Jurkat, Clone E6-1 (cell line): ENCODE results near the gene BCL2L2.
A peak's percentile ranks its signal among the peaks of the same experiment; 100 is the strongest.
"Not testable (repeated sequence)": the region's sequence is repeated elsewhere in the genome, so short reads cannot be mapped to it uniquely, and the experiment has no call there.

Experiments used
- DNase-seq: peaks from one replicate; pipeline ENCODE4 v3.0.0-alpha.2; 2011; ENCODE audit warnings: low read depth, low spot score
- H3K4me3 ChIP-seq: 2 replicates; pipeline ENCODE4 v1.5.1; 2011; ENCODE audit warnings: mild to moderate bottlenecking, low read length, control low read depth, moderate library complexity

The BCL2L2 gene

GRCh38 chr14:23321572-23322547 is 15.2 kb downstream of the BCL2L2 start:
- peak overlapping the region; percentile 85 for H3K4me3 ChIP-seq
- no peak for DNase-seq

DNA sequence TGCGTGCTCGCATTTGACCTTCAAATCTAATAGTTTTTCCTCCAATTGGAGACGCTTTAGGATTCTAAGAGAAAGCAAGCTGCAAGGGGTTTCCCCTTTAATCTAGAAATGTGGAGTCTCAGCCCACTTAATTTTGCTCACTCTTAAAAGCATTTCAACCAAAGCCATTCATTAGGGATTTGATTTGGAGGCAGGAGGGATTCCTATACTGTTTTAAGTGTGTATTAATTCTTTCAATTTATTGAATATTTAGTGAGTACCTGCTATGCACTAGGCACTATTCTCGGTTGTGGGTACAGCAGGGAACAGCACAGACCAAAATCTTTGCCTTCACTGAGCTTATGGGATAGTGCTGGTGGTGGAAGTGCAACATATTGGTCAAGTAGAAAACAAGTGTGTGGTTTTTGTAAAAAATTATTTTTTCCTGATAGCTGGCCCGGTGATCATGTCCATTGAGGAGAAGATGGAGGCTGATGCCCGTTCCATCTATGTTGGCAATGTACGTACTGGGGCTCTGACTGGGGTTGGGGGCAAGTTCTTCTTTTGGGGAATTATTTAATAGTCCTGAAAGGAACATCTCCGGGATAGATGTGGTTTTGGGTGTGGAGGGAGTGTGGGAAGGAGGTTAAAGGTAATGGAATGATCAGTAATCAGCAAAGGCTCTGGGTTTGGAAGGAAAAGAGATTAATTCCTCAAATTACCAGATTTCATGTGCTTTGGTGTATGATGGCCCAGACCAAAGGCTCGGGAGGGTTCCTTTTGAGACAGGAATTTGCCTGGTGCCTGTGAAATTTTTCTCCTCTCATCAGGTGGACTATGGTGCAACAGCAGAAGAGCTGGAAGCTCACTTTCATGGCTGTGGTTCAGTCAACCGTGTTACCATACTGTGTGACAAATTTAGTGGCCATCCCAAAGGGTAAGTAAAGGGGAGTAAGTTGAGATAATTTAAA is 16.2 kb downstream of the BCL2L2 start:
- H3K4me3 ChIP-seq = peak overlapping the region; percentile 85
- no peak for DNase-seq

DNA sequence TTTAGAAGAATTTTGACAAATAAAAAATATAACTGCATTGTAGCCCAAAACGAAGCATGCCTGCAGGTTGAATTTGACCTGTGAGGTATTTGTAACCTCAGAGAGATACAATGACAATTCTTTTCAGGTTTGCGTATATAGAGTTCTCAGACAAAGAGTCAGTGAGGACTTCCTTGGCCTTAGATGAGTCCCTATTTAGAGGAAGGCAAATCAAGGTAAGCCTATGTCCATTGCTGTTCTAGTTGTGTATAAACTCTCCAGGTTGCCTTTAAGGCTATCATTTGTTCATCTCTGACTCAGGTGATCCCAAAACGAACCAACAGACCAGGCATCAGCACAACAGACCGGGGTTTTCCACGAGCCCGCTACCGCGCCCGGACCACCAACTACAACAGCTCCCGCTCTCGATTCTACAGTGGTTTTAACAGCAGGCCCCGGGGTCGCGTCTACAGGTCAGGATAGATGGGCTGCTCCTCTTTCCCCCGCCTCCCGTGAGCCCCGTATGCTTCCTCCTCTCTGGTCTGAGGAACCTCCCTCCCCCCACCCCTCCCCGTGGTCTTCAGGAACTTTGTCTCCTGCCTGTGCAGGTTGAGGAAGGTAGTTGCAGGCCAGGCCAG is 17.3 kb downstream of the BCL2L2 start:
- no peak overlapping the region for H3K4me3 ChIP-seq
- DNase-seq = no peak

DNA sequence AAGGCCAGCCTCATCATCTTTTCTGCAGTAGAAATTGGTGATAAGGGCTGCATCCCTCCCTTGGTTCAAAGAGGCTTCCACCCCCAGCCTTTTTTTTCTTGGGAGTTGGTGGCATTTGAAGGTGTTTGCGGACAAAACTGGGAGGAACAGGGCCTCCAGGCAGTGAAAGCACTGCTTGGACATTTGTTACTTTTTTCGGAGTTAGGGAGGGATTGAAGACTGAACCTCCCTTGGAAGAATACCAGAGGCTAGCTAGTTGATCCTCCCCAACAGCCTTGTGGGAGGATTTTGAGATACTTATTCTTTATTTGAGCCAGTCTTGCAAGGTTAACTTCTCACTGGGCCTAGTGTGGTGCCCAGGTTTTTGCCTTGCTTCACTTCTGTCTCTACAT is 17.8 kb downstream of the BCL2L2 start:
- no peak overlapping the region for H3K4me3 ChIP-seq
- no peak for DNase-seq

- H3K4me3 ChIP-seq = no peak overlapping the region
- no peak for DNase-seq
Measured at GRCh38 chr14:23324993-23325392, 18.4 kb downstream of the BCL2L2 start.

- not testable (repeated sequence) for H3K4me3 ChIP-seq, DNase-seq
Measured at GRCh38 chr14:23325746-23326145, 19.1 kb downstream of the BCL2L2 start.

DNA sequence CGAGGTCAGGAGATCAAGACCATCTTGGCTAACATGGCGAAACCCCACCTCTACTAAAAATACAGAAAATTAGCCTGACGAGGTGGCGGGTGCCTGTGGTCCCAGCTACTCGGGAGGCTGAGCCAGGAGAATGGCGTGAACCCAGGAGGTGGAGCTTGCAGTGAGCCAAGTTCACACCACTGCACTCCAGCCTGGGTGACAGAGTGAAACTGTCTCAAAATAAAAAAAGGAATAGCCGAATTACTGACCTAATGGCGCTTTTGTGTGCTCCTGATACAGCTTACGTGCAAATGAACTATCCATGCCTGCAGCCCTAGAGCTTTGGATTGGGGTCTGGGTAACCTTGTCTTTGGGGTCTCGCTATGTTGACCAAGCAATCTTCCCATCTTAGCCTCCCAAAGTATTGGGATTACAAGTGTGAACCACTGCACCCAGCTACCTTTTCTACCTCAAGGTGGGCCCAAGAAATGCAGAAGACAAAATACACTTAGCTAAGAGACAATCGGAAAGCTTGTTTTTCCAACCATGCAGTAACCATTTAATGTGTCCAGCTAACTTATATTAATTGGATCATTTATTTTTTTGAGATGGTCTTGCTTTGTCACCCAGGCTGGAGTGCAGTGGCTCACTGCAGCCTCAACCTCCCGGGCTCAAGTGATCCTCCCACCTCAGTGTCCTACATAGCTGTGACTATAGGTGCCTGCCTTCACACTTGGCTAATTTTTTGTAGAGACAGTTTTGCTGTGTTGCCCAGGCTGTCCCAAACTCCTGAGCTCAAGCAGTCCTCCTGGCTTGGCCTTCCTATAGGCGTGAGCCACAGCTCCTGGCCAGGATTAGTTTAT is 20.1 kb downstream of the BCL2L2 start:
- DNase-seq = no peak
- H3K4me3 ChIP-seq = no peak overlapping the region

GRCh38 chr14:23327947-23328744 is 21.5 kb downstream of the BCL2L2 start:
- DNase-seq = peak; percentile 72
- H3K4me3 ChIP-seq = no peak overlapping the region

- H3K4me3 ChIP-seq = no peak overlapping the region
- no peak for DNase-seq
Measured at GRCh38 chr14:23335623-23336022, 29.0 kb downstream of the BCL2L2 start.

- no peak for DNase-seq
- H3K4me3 ChIP-seq = no peak overlapping the region
Measured at GRCh38 chr14:23339506-23340268, 33.1 kb downstream of the BCL2L2 start.

DNA sequence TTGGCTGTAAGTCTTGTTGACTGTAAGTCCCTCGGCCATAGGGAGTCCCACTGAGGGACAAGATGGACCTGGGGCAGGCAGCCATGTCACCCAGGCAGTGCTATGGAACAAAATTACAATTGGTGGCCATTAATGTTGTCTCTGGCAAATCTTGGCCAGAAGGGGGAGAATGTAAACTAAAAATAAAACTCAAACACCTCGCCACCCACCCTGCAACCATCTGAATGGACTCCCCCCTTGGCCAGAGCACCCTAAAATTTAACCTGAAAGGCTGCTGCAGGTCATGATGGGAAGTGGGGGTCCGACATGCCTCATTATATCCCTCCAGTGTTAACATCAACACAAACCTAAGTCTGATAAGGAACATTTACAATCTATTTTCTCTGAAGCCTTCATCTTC is 37.8 kb downstream of the BCL2L2 start:
- no peak for DNase-seq

GRCh38 chr14:23345987-23346692 is 39.5 kb downstream of the BCL2L2 start:
- no peak overlapping the region for H3K4me3 ChIP-seq
- DNase-seq = no peak

More for the DNA sequence above, 37.8 kb downstream of the BCL2L2 start:
- H3K4me3 ChIP-seq = no peak overlapping the region

GRCh38 chr14:23346693-23347405 is 40.2 kb downstream of the BCL2L2 start:
- DNase-seq = no peak
- H3K4me3 ChIP-seq = no peak overlapping the region

DNA sequence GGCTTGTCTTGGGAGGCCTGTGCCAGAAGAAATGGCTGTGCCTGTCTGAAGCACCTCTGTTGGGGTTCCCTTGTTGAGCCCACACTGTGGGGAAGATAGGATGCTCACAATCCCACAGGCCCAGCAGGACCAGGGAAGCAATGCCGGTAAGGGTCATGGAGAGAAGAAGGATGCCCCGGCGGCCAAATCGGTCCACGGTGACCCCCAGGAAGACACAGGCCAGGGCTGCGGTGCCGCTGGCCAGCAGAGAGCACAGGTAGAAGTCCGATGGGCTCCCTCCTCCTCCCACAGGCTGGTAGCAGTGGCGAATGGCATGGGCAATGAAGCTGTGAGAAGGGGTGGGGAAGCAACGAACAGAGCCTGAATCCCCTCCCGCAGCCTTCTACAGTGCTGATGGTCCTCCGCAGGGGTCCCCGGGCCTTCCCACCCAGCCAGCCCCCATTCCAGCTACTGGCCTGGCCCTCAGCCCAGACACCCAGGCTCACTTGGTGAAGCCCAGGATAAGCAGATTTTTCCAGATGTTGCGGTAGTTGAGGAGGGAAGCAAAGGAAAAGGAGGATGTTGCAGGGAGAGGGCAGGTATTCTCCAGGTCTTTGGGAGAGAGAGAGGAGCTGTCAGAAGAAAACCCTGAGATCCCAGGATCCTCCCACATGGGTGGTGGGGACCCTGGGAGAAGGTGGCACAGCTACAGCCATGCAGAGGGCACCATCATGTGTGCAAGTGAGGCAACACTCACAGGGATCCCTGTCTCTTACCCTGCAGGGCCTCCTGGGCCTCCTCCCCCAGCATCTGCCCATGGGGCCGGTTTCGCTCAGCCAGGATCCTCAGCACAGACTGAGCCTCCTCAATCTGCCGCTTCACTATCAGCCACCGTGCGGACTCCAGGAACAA is 41.0 kb downstream of the BCL2L2 start:
- no peak overlapping the region for H3K4me3 ChIP-seq
- DNase-seq = no peak

DNA sequence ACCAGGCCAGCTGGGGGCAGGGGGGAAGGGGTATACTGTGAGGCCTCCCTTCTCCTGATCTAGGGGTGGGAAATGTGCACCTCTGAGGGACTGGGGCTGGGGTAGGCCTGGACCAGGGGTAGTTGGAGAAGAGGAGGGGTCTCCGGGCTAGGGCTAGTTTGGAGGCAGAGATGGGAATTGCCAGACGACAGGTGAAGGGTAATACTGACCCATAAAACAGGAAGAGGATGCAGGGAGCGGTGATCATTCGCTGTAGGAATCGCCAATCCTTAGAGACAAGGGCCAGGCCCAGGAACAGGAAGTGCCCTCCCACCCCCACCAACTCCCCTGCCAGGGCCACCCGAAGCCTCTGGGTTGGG is 41.6 kb downstream of the BCL2L2 start:
- H3K4me3 ChIP-seq = no peak overlapping the region
- DNase-seq = no peak
